GM23338 (cell line): Measurements from ENCODE around the gene PTPRN2. TPM values are rescaled to one million over a fixed set of nuclear protein-coding genes. Genes with fewer than 3 reads are reported as not detected.

Experiments used
- ATAC-seq: fragments of 200-7000 bp; cut with Tn5 transposase; 3 replicates; pipeline ENCODE4 v1.9.1; 2020
- DNase-seq: peaks from one replicate; pipeline ENCODE4 v3.0.0-alpha.2; 2015; ENCODE audit warnings: low spot score
- H2AFZ ChIP-seq: fragments of 200-600 bp; sonication (generic); 2 replicates; pipeline ENCODE4 v1.8.0; 2016; ENCODE audit warnings: antibody characterized with exemption, mild to moderate bottlenecking, moderate library complexity
- H3F3A ChIP-seq: fragments of 200-600 bp; sonication (generic); replicated peaks from 2 replicates; pipeline ENCODE4 v1.8.0; 2017; ENCODE audit warnings: antibody characterized with exemption, mixed run types, low read depth
- H3K27ac ChIP-seq: fragments of 200-600 bp; sonication (generic); 2 replicates; pipeline ENCODE4 v1.6.1; 2016; ENCODE audit warnings: low read depth
- H3K27me3 ChIP-seq: fragments of 200-600 bp; sonication (generic); 2 replicates; pipeline ENCODE4 v1.8.0; 2016; ENCODE audit warnings: mild to moderate bottlenecking, mixed run types, moderate library complexity; ENCODE audit not compliant: insufficient read depth
- H3K36me3 ChIP-seq: fragments of 200-600 bp; sonication (generic); 2 replicates; pipeline ENCODE4 v1.8.0; 2016; ENCODE audit warnings: mild to moderate bottlenecking; ENCODE audit not compliant: insufficient read depth
- H3K4me1 ChIP-seq: fragments of 200-600 bp; sonication (generic); 2 replicates; pipeline ENCODE4 v1.8.0; 2016; ENCODE audit warnings: mild to moderate bottlenecking, moderate library complexity; ENCODE audit not compliant: insufficient read depth
- H3K4me2 ChIP-seq: fragments of 200-600 bp; sonication (generic); 2 replicates; pipeline ENCODE4 v1.7.1; 2017; ENCODE audit warnings: mixed run types
- H3K4me3 ChIP-seq: fragments of 200-600 bp; sonication (generic); 2 replicates; pipeline ENCODE4 v1.6.1; 2016; ENCODE audit warnings: mixed run types
- H3K79me2 ChIP-seq: fragments of 200-600 bp; sonication (generic); replicated peaks from 2 replicates; pipeline ENCODE4 v1.8.0; 2017; ENCODE audit warnings: mild to moderate bottlenecking; ENCODE audit not compliant: insufficient read depth
- H3K9me2 ChIP-seq: fragments of 200-600 bp; sonication (generic); 2 replicates; pipeline ENCODE4 v1.8.0; 2017; ENCODE audit not compliant: insufficient read depth
- H4K20me1 ChIP-seq: fragments of 200-600 bp; sonication (generic); replicated peaks from 2 replicates; pipeline ENCODE4 v1.8.0; 2017; ENCODE audit warnings: mild to moderate bottlenecking; ENCODE audit not compliant: insufficient read depth
- H3K27ac Mint-ChIP-seq: 2 replicates; pipeline ENCODE4 v1.8.0; 2020; ENCODE audit warnings: inconsistent platforms, mild to moderate bottlenecking, moderate library complexity, mixed read lengths
- H3K27me3 Mint-ChIP-seq: 3 replicates; pipeline ENCODE4 v1.8.0; 2022; ENCODE audit warnings: low read depth, mild to moderate bottlenecking, moderate library complexity, mixed read lengths, inconsistent platforms; ENCODE audit not compliant: insufficient read depth, poor library complexity
- H3K36me3 Mint-ChIP-seq: 3 replicates; pipeline ENCODE4 v1.8.0; 2021; ENCODE audit warnings: low read depth, mild to moderate bottlenecking, inconsistent platforms, moderate library complexity, mixed read lengths
- H3K4me1 Mint-ChIP-seq: 3 replicates; pipeline ENCODE4 v1.8.0; 2020; ENCODE audit warnings: mild to moderate bottlenecking, inconsistent platforms, mixed read lengths
- H3K4me3 Mint-ChIP-seq: 3 replicates; pipeline ENCODE4 v1.8.0; 2021; ENCODE audit warnings: moderate library complexity, mild to moderate bottlenecking, inconsistent platforms, mixed read lengths
- H3K9me3 Mint-ChIP-seq: 3 replicates; pipeline ENCODE4 v1.8.0; 2020; ENCODE audit warnings: moderate library complexity, mild to moderate bottlenecking, inconsistent platforms, mixed read lengths
- CREB1 ChIP-seq: fragments of 250-450 bp; sonication (Bioruptor Pico); IDR thresholded peaks from 2 replicates; pipeline ENCODE4 v1.5.0; 2020; ENCODE audit warnings: low read depth, mild to moderate bottlenecking, moderate library complexity
- EZH2 ChIP-seq: fragments of 200-600 bp; sonication (generic); IDR thresholded peaks from one replicate; pipeline ENCODE4 v1.8.0; 2017; ENCODE audit warnings: antibody characterized with exemption, mild to moderate bottlenecking, low read depth; ENCODE audit not compliant: unreplicated experiment
- NANOG ChIP-seq: IDR thresholded peaks from 2 replicates; pipeline ENCODE4 v1.6.1; 2016; ENCODE audit warnings: antibody characterized with exemption, borderline replicate concordance
- STAT1 ChIP-seq: IDR thresholded peaks from one replicate; pipeline ENCODE4 v1.6.1; 2016; ENCODE audit warnings: antibody characterized with exemption; ENCODE audit not compliant: unreplicated experiment
- polyA plus RNA-seq: library from polyadenylated mRNA; unstranded; fragments of >200 nt; fragmentation: Nextera tagmentation; extraction: Ambion mirVana; gene quantifications from 2 replicates; pipeline ENCODE4 v1.2.1, GENCODE V29; 2016
- total RNA-seq: library from RNA; depleted of rRNA; stranded (reverse); fragments of >200 nt; shearing (Covaris generic); gene quantifications from 2 replicates; pipeline ENCODE4 v1.2.3, GENCODE V29; 2014
- TF ChIP-seq, protein P1 (sequence below): fragments of 250-450 bp; sonication (Bioruptor Pico); IDR thresholded peaks from 2 replicates; pipeline ENCODE4 v1.5.0; 2020; ENCODE audit warnings: mild to moderate bottlenecking, moderate library complexity
- TF ChIP-seq, protein P2 (sequence below), 2 experiments: fragments of 200-600 bp in 1 of 2; sonication (generic) in 1 of 2; conservative IDR thresholded peaks; 2 replicates each; pipeline versions ENCODE4 v1.5.1 to v1.6.1; 2016 to 2017; ENCODE audit warnings: antibody characterized with exemption in 2 of 2, low read depth in 2 of 2, mild to moderate bottlenecking in 2 of 2, moderate library complexity in 1 of 2
- TF ChIP-seq, protein P3 (sequence below): IDR thresholded peaks from 2 replicates; pipeline ENCODE4 v1.6.1; 2016; ENCODE audit warnings: antibody characterized with exemption

PTPRN2 gene
- total and polyA plus RNA-seq, 2 experiments from 2014 or later, result 0.87 to 4.0 TPM

DNA sequence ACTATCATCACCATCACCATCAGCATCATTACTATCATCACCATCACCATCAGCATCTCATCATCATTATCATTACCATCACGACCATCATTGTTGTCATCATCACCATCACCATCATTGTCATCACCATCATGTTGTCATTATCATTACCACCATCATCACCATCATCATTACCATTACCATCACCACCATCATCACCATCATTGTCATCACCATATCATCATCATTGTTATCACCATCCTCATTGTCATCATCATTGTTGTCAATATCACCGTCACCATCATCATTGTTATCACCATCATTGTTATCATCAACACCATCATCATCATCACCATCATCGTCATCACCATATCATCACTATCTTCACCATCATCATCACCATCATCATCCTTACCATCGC, 124.3 kb downstream of the PTPRN2 start (continued):
- TF ChIP-seq, protein P1, sequence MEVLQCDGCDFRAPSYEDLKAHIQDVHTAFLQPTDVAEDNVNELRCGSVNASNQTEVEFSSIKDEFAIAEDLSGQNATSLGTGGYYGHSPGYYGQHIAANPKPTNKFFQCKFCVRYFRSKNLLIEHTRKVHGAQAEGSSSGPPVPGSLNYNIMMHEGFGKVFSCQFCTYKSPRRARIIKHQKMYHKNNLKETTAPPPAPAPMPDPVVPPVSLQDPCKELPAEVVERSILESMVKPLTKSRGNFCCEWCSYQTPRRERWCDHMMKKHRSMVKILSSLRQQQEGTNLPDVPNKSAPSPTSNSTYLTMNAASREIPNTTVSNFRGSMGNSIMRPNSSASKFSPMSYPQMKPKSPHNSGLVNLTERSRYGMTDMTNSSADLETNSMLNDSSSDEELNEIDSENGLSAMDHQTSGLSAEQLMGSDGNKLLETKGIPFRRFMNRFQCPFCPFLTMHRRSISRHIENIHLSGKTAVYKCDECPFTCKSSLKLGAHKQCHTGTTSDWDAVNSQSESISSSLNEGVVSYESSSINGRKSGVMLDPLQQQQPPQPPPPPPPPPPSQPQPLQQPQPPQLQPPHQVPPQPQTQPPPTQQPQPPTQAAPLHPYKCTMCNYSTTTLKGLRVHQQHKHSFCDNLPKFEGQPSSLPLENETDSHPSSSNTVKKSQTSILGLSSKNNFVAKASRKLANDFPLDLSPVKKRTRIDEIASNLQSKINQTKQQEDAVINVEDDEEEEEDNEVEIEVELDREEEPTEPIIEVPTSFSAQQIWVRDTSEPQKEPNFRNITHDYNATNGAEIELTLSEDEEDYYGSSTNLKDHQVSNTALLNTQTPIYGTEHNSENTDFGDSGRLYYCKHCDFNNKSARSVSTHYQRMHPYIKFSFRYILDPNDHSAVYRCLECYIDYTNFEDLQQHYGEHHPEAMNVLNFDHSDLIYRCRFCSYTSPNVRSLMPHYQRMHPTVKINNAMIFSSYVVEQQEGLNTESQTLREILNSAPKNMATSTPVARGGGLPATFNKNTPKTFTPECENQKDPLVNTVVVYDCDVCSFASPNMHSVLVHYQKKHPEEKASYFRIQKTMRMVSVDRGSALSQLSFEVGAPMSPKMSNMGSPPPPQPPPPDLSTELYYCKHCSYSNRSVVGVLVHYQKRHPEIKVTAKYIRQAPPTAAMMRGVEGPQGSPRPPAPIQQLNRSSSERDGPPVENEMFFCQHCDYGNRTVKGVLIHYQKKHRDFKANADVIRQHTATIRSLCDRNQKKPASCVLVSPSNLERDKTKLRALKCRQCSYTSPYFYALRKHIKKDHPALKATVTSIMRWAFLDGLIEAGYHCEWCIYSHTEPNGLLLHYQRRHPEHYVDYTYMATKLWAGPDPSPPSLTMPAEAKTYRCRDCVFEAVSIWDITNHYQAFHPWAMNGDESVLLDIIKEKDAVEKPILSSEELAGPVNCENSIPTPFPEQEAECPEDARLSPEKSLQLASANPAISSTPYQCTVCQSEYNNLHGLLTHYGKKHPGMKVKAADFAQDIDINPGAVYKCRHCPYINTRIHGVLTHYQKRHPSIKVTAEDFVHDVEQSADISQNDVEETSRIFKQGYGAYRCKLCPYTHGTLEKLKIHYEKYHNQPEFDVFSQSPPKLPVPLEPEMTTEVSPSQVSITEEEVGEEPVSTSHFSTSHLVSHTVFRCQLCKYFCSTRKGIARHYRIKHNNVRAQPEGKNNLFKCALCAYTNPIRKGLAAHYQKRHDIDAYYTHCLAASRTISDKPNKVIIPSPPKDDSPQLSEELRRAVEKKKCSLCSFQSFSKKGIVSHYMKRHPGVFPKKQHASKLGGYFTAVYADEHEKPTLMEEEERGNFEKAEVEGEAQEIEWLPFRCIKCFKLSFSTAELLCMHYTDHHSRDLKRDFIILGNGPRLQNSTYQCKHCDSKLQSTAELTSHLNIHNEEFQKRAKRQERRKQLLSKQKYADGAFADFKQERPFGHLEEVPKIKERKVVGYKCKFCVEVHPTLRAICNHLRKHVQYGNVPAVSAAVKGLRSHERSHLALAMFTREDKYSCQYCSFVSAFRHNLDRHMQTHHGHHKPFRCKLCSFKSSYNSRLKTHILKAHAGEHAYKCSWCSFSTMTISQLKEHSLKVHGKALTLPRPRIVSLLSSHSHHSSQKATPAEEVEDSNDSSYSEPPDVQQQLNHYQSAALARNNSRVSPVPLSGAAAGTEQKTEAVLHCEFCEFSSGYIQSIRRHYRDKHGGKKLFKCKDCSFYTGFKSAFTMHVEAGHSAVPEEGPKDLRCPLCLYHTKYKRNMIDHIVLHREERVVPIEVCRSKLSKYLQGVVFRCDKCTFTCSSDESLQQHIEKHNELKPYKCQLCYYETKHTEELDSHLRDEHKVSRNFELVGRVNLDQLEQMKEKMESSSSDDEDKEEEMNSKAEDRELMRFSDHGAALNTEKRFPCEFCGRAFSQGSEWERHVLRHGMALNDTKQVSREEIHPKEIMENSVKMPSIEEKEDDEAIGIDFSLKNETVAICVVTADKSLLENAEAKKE (CRISPR knock-in tag), result no peak
- TF ChIP-seq, protein P2, sequence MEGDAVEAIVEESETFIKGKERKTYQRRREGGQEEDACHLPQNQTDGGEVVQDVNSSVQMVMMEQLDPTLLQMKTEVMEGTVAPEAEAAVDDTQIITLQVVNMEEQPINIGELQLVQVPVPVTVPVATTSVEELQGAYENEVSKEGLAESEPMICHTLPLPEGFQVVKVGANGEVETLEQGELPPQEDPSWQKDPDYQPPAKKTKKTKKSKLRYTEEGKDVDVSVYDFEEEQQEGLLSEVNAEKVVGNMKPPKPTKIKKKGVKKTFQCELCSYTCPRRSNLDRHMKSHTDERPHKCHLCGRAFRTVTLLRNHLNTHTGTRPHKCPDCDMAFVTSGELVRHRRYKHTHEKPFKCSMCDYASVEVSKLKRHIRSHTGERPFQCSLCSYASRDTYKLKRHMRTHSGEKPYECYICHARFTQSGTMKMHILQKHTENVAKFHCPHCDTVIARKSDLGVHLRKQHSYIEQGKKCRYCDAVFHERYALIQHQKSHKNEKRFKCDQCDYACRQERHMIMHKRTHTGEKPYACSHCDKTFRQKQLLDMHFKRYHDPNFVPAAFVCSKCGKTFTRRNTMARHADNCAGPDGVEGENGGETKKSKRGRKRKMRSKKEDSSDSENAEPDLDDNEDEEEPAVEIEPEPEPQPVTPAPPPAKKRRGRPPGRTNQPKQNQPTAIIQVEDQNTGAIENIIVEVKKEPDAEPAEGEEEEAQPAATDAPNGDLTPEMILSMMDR (conservative IDR thresholded peaks at IDR 0.05; ENCODE audit: low read depth in 2 of 2), result no peak
- TF ChIP-seq, protein P3, sequence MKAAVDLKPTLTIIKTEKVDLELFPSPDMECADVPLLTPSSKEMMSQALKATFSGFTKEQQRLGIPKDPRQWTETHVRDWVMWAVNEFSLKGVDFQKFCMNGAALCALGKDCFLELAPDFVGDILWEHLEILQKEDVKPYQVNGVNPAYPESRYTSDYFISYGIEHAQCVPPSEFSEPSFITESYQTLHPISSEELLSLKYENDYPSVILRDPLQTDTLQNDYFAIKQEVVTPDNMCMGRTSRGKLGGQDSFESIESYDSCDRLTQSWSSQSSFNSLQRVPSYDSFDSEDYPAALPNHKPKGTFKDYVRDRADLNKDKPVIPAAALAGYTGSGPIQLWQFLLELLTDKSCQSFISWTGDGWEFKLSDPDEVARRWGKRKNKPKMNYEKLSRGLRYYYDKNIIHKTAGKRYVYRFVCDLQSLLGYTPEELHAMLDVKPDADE, result no peak
- TF ChIP-seq NANOG, result no peak

DNA sequence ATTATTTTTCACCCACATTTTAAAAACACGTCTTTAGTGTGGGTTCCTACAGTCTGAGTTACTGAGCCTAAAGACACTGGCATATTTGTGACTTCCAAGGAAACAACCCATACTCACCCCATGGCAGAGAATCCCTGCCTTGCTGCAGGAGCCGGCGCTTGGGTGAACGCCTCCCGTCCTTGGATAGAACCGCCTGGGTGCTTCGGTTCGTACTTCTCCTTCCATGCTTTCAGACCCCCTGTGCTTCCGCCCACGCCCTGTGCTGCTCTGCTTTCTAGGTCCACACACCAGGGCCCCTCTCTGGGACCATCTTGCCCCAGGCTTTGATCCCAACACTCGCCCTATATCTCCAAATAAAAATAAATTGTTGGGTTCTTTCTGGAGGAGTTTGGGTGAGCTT, 125.8 kb downstream of the PTPRN2 start:
- H3K36me3 Mint-ChIP-seq, result peaks cover 22% of the 10 kb centered on the region
- H3K27ac Mint-ChIP-seq, result no peak overlapping the region
- no peaks in the 10 kb centered on the region for H3F3A ChIP-seq
- no peak overlapping the region for H3K27ac ChIP-seq
- H3K9me2 ChIP-seq, result peaks cover 4% of the 10 kb centered on the region; the same call in 1 of the 2 replicates
- H3K4me1 ChIP-seq, result no peaks in the 10 kb centered on the region
- H3K27me3 Mint-ChIP-seq, result peaks cover 2% of the 10 kb centered on the region
- no peaks in the 10 kb centered on the region for H3K79me2 ChIP-seq
- ATAC-seq (no peak), DNase-seq (no peak)
- H3K9me3 Mint-ChIP-seq, result peaks cover 65% of the 10 kb centered on the region
- no peaks in the 10 kb centered on the region for H3K4me1 Mint-ChIP-seq
- no peak overlapping the region for H2AFZ ChIP-seq
- no peaks in the 10 kb centered on the region for H3K36me3 ChIP-seq
- no peaks in the 10 kb centered on the region for H4K20me1 ChIP-seq
- TF ChIP-seq CREB1 (CRISPR knock-in tag) (no peak), EZH2 (no peak), STAT1 (no peak)
- TF ChIP-seq, protein P3, result no peak
- no peak overlapping the region for H3K4me3 Mint-ChIP-seq
- no peak overlapping the region for H3K4me2 ChIP-seq
- no peaks in the 10 kb centered on the region for H3K27me3 ChIP-seq
- no peak overlapping the region for H3K4me3 ChIP-seq
